Tongue (tissue), 2 donors: Measurements from ENCODE around the gene TRPC5OS. TPM values are rescaled to one million over a fixed set of nuclear protein-coding genes. Genes with fewer than 3 reads are reported as not detected.

Source experiments
- DNase-seq: peaks from one replicate; pipeline ENCODE4 v3.0.0-alpha.2; 2015
- total RNA-seq: library from RNA; depleted of rRNA; stranded (reverse); fragments of >200 nt; gene quantifications from one replicate; pipeline ENCODE4 v1.2.3, GENCODE V29; 2014

TRPC5OS gene
- total RNA-seq, 1 donor from 2014 or later: 0.21 TPM

GRCh38 chrX:111914398-111915090 is 38.6 kb downstream of the TRPC5OS start:
- no peak for DNase-seq

DNA sequence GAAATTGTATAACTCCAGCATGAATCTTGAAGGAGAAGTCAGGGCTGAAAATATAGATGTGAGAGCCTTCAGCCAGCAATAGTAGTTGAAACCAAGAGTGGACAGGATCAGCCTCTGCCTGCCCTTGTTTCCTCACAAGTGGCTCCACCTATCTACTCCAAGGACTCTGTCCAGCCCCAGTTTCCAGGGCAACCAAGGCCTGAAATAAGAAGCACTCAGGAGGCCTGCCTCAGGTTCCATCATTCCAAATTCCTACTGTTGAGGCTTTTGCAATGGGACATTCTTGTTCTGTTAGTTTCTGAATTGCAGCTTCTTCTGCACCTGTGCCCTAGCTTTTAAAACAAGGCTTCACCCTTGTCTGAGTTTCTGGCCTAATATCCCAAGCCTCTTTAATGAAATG is 41.6 kb downstream of the TRPC5OS start:
- no peak for DNase-seq

GRCh38 chrX:111928456-111928855 is 52.5 kb downstream of the TRPC5OS start:
- DNase-seq: no peak

Other genes starting within 250 kb of the TRPC5OS start
- 58.6 TPM for gene ALG13, start 195.0 kb upstream of the TRPC5OS start, total RNA-seq
- gene TRPC5, start 206.6 kb downstream of the TRPC5OS start, total RNA-seq: under 0.01 TPM
- gene RTL4, start 206.8 kb downstream of the TRPC5OS start, total RNA-seq: not detected